ENCODE data around the gene CDC20B. TPM values are rescaled to one million over a fixed set of nuclear protein-coding genes. Genes with fewer than 3 reads are reported as not detected.
A peak's percentile ranks its signal among the peaks of the same experiment; 100 is the strongest.

The CDC20B gene
- total and polyA plus RNA-seq, 8 donors, result not detected

GRCh38 chr5:55136521-55136920 lies 36.5 kb downstream of the CDC20B start:
- intact Hi-C loops (cut with DNase I), result no loop called here
- ATAC-seq (no peak), FAIRE-seq (no peak), DNase-seq (no peak)
- TF ChIP-seq CTCF (IDR thresholded peaks at IDR 0.05), result no peak
- no peaks in the 10 kb centered on the region for H3K9me3 ChIP-seq
- peaks cover 0 to 3% (median 0%) of the 10 kb centered on the region in 3 donors for H3K4me1 ChIP-seq
- no peaks in the 10 kb centered on the region for H3K27me3 ChIP-seq
- no peak overlapping the region for H3K27ac ChIP-seq
- no peaks in the 10 kb centered on the region for H3K36me3 ChIP-seq
- 70 to 71% methylated on average over 3 of the region's 3 CpGs for WGBS, 2 donors
- no peak overlapping the region for H3K4me3 ChIP-seq

GRCh38 chr5:55134053-55134722 lies 38.8 kb downstream of the CDC20B start:
- FAIRE-seq, result no peak
- Histone ChIP-seq H3K4me1 (peaks cover 0 to 3% (median 0%) of the 10 kb centered on the region in 3 donors), H3K27me3 (no peaks in the 10 kb centered on the region), H3K9me3 (no peaks in the 10 kb centered on the region), H3K27ac (no peak overlapping the region), H3K4me3 (no peak overlapping the region), H3K36me3 (no peaks in the 10 kb centered on the region)
- intact Hi-C loops (cut with DNase I), result no loop called here
- no peak for TF ChIP-seq CTCF (IDR thresholded peaks at IDR 0.05)
- 43 to 45% methylated on average over 5 of the region's 5 CpGs for WGBS, 2 donors
- peak in 1 of 4 donors; percentile 37 for ATAC-seq
- DNase-seq, result no peak

GRCh38 chr5:55123365-55123764 lies 49.6 kb downstream of the CDC20B start:
- H3K4me3 ChIP-seq, result no peak overlapping the region
- intact Hi-C loops (cut with DNase I), result no loop called here
- no peak for DNase-seq
- ATAC-seq, result no peak
- WGBS, 2 donors, result 55 to 65% methylated on average over 3 of the region's 3 CpGs
- H3K27me3 ChIP-seq, result no peaks in the 10 kb centered on the region
- no peaks in the 10 kb centered on the region for H3K36me3 ChIP-seq
- no peak for TF ChIP-seq CTCF (IDR thresholded peaks at IDR 0.05)
- no peaks in the 10 kb centered on the region for H3K4me1 ChIP-seq
- FAIRE-seq, result no peak
- no peak overlapping the region for H3K27ac ChIP-seq
- no peaks in the 10 kb centered on the region for H3K9me3 ChIP-seq

- intact Hi-C loops (cut with DNase I), result no loop called here
- H3K4me1 ChIP-seq, result no peaks in the 10 kb centered on the region
- no peak for DNase-seq
- WGBS, 2 donors, result 65 to 79% methylated on average over 3 of the region's 3 CpGs
- H3K4me3 ChIP-seq, result no peak overlapping the region
- H3K27ac ChIP-seq, result no peak overlapping the region
- H3K9me3 ChIP-seq, result no peaks in the 10 kb centered on the region
- H3K36me3 ChIP-seq, result no peaks in the 10 kb centered on the region
- no peaks in the 10 kb centered on the region for H3K27me3 ChIP-seq
- no peak for FAIRE-seq
- TF ChIP-seq CTCF (IDR thresholded peaks at IDR 0.05), result no peak
- no peak for ATAC-seq
Observed at GRCh38 chr5:55114061-55114460, 58.9 kb downstream of the CDC20B start.

- Histone ChIP-seq H3K27ac (no peak overlapping the region), H3K9me3 (no peaks in the 10 kb centered on the region), H3K4me3 (no peak overlapping the region), H3K36me3 (no peaks in the 10 kb centered on the region), H3K27me3 (no peaks in the 10 kb centered on the region), H3K4me1 (no peaks in the 10 kb centered on the region)
- intact Hi-C loops (cut with DNase I), result no loop called here
- TF ChIP-seq CTCF (IDR thresholded peaks at IDR 0.05), result no peak
- no peak for ATAC-seq
- DNase-seq, result no peak
- no peak for FAIRE-seq
Observed at GRCh38 chr5:55113327-55113726, 59.6 kb downstream of the CDC20B start.

Data from pancreas (tissue), 10 donors.